Stimulated activated CD4-positive, alpha-beta T cell treated with anti-CD3 and anti-CD28 coated beads, Interleukin-1b, Interleukin-23, amount 100 ng/mL, for 1 hour (primary cell): ENCODE results near the gene SUGP1.

Experiments used
- DNase-seq, 2 donors: peaks; one replicate each; pipeline ENCODE4 v3.0.0-alpha.2; 2020; ENCODE audit warnings: low read depth in 2 of 2

The SUGP1 gene

GRCh38 chr19:19341026-19341425, 20.7 kb upstream of the SUGP1 start:
- no peak for DNase-seq

GRCh38 chr19:19338082-19338481, 17.8 kb upstream of the SUGP1 start:
- DNase-seq = no peak

- no peak for DNase-seq
Observed at GRCh38 chr19:19337120-19337519, 16.8 kb upstream of the SUGP1 start.

- DNase-seq = no peak
Observed at GRCh38 chr19:19336597-19336996, 16.3 kb upstream of the SUGP1 start.

- DNase-seq = no peak
Observed at GRCh38 chr19:19335408-19336158, 15.3 kb upstream of the SUGP1 start.

GRCh38 chr19:19334989-19335344, 14.7 kb upstream of the SUGP1 start:
- no peak for DNase-seq

GRCh38 chr19:19334063-19334988, 14.0 kb upstream of the SUGP1 start:
- no peak for DNase-seq

- no peak for DNase-seq
Observed at GRCh38 chr19:19329126-19329525, 8.8 kb upstream of the SUGP1 start.

- no peak for DNase-seq
Observed at GRCh38 chr19:19327672-19328071, 7.4 kb upstream of the SUGP1 start.

GRCh38 chr19:19324059-19324770, 3.9 kb upstream of the SUGP1 start:
- no peak for DNase-seq

GRCh38 chr19:19321141-19321577, 850 bp upstream of the SUGP1 start:
- DNase-seq = no peak

- DNase-seq = no peak
Observed at GRCh38 chr19:19319732-19320360, 463 bp downstream of the SUGP1 start.

- no peak for DNase-seq
Observed at GRCh38 chr19:19316082-19316481, 4.2 kb downstream of the SUGP1 start.

- no peak for DNase-seq
Observed at GRCh38 chr19:19315444-19315843, 4.9 kb downstream of the SUGP1 start.

GRCh38 chr19:19308373-19308772, 11.9 kb downstream of the SUGP1 start:
- DNase-seq = no peak

GRCh38 chr19:19306191-19306590, 14.1 kb downstream of the SUGP1 start:
- DNase-seq = no peak

- DNase-seq = no peak
Observed at GRCh38 chr19:19305696-19306095, 14.6 kb downstream of the SUGP1 start.

- no peak for DNase-seq
Observed at GRCh38 chr19:19305066-19305465, 15.2 kb downstream of the SUGP1 start.

- DNase-seq = no peak
Observed at GRCh38 chr19:19304186-19304965, 15.9 kb downstream of the SUGP1 start.

GRCh38 chr19:19303411-19303810, 16.9 kb downstream of the SUGP1 start:
- DNase-seq = no peak

GRCh38 chr19:19300613-19301012, 19.7 kb downstream of the SUGP1 start:
- DNase-seq = no peak
